ENCODE results near the gene TRIO. TPM values are rescaled to one million over a fixed set of nuclear protein-coding genes. Genes with fewer than 3 reads are reported as not detected.

Gene TRIO
- total RNA-seq, 1 experiment from 2014 or later = 88.8 TPM

DNA sequence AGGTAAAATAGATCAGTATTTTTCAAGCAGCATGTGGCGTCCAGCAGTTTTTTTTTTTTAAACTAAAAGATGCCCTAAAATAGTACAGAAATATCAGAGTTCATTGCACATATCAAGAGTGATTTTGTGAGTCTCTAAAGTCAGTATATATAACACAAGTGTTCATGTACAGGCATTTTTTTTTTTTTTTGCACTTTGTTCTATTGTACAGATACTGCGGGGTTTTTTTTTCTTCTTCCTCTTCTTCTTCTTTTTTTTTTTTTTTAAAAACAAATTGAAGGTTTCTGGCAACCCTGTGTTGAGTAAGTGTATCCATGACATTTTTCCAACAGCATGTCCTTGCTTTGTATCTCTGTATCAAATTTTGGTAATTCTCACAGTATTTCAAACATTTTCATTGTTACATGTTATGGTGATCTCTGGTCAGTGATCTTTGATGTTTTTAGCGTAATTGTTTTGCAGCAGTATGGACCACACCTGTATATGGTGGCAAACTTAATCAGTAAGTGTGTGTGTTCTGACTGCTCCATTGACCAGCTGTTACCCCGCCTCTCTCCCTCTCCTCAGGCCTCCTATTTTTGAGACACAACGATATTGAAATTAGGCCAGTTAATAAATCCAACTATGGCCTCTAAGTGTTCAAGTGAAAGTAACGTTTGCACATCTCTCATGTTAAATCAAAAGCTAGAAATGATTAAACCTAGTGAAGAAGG, 76.8 kb downstream of the TRIO start (continued):
- TF ChIP-seq ZNF396 (CRISPR knock-in tag; IDR thresholded peaks at IDR 0.05; ENCODE audit: borderline replicate concordance) = no peak
- TF ChIP-seq TP53 (CRISPR knock-in tag; IDR thresholded peaks at IDR 0.05) = no peak
- TF ChIP-seq, protein P1, sequence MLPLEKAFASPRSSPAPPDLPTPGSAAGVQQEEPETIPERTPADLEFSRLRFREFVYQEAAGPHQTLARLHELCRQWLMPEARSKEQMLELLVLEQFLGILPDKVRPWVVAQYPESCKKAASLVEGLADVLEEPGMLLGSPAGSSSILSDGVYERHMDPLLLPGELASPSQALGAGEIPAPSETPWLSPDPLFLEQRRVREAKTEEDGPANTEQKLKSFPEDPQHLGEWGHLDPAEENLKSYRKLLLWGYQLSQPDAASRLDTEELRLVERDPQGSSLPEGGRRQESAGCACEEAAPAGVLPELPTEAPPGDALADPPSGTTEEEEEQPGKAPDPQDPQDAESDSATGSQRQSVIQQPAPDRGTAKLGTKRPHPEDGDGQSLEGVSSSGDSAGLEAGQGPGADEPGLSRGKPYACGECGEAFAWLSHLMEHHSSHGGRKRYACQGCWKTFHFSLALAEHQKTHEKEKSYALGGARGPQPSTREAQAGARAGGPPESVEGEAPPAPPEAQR (CRISPR knock-in tag; IDR thresholded peaks at IDR 0.05) = no peak
- TF ChIP-seq, protein P2, sequence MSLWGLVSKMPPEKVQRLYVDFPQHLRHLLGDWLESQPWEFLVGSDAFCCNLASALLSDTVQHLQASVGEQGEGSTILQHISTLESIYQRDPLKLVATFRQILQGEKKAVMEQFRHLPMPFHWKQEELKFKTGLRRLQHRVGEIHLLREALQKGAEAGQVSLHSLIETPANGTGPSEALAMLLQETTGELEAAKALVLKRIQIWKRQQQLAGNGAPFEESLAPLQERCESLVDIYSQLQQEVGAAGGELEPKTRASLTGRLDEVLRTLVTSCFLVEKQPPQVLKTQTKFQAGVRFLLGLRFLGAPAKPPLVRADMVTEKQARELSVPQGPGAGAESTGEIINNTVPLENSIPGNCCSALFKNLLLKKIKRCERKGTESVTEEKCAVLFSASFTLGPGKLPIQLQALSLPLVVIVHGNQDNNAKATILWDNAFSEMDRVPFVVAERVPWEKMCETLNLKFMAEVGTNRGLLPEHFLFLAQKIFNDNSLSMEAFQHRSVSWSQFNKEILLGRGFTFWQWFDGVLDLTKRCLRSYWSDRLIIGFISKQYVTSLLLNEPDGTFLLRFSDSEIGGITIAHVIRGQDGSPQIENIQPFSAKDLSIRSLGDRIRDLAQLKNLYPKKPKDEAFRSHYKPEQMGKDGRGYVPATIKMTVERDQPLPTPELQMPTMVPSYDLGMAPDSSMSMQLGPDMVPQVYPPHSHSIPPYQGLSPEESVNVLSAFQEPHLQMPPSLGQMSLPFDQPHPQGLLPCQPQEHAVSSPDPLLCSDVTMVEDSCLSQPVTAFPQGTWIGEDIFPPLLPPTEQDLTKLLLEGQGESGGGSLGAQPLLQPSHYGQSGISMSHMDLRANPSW (CRISPR knock-in tag; conservative IDR thresholded peaks at IDR 0.05; ENCODE audit: low read depth) = no peak
- no peak for TF ChIP-seq NR1H2 (CRISPR knock-in tag; IDR thresholded peaks at IDR 0.05)

DNA sequence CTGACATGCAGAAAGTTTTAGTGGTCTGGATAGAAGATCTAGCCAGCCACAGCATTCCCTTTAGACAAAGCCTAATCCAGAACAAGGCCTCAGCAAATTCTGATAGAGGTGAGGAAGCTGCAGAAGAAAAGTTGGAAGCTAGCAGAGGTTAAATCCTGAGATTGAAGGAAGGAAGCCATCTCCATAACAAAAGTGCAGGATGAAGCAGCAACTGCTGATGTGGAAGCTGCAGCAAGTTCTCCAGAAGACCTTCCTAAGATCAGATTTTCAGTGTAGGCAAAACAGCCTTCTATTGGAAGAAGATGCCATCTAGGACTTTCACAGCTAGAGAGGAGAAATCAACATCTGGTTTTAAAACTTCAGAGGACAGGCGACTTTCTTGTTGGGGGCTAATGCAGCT, 77.5 kb downstream of the TRIO start:
- H3K4me3 Mint-ChIP-seq = no peak overlapping the region
- H3K27ac Mint-ChIP-seq = peak overlapping the region; percentile 20
- H3K36me3 Mint-ChIP-seq = peaks cover 5% of the 10 kb centered on the region
- ChIA-PET POLR2A (interaction anchor here (0.6 kb wide), 1 partner anchor 71 kb away, joined by 5 read pairs; no protein-coding TSS in a partner anchor), CTCF (interaction anchor here (0.5 to 1.2 kb wide), 4 partner anchors 50 to 232 kb away, joined by 3 read pairs; partner anchors contain the start of gene TRIO)
- peaks cover 5% of the 10 kb centered on the region for H3K9me3 Mint-ChIP-seq
- DNase-seq (ENCODE audit: low spot score) (no peak), ATAC-seq (no peak)
- peaks cover 84% of the 10 kb centered on the region for H3K4me1 Mint-ChIP-seq
- no peaks in the 10 kb centered on the region for H3K27me3 Mint-ChIP-seq (ENCODE audit: low read depth)
- TF ChIP-seq, protein P3, sequence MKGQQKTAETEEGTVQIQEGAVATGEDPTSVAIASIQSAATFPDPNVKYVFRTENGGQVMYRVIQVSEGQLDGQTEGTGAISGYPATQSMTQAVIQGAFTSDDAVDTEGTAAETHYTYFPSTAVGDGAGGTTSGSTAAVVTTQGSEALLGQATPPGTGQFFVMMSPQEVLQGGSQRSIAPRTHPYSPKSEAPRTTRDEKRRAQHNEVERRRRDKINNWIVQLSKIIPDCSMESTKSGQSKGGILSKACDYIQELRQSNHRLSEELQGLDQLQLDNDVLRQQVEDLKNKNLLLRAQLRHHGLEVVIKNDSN (CRISPR knock-in tag; IDR thresholded peaks at IDR 0.05) = no peak
- TF ChIP-seq, protein P4, sequence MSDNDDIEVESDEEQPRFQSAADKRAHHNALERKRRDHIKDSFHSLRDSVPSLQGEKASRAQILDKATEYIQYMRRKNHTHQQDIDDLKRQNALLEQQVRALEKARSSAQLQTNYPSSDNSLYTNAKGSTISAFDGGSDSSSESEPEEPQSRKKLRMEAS (CRISPR knock-in tag; IDR thresholded peaks at IDR 0.05) = no peak
- no peak for TF ChIP-seq ZNF138 (CRISPR knock-in tag; conservative IDR thresholded peaks at IDR 0.05)
- no peak for TF ChIP-seq ZNF232 (CRISPR knock-in tag; IDR thresholded peaks at IDR 0.05)
- TF ChIP-seq, protein P5, sequence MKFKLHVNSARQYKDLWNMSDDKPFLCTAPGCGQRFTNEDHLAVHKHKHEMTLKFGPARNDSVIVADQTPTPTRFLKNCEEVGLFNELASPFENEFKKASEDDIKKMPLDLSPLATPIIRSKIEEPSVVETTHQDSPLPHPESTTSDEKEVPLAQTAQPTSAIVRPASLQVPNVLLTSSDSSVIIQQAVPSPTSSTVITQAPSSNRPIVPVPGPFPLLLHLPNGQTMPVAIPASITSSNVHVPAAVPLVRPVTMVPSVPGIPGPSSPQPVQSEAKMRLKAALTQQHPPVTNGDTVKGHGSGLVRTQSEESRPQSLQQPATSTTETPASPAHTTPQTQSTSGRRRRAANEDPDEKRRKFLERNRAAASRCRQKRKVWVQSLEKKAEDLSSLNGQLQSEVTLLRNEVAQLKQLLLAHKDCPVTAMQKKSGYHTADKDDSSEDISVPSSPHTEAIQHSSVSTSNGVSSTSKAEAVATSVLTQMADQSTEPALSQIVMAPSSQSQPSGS (CRISPR knock-in tag; IDR thresholded peaks at IDR 0.05; ENCODE audit: borderline replicate concordance, low read depth) = no peak
- no peak for TF ChIP-seq ZNF416 (CRISPR knock-in tag; IDR thresholded peaks at IDR 0.05)
- TF ChIP-seq CBFB (CRISPR knock-in tag; IDR thresholded peaks at IDR 0.05; ENCODE audit: low read depth) = no peak
- TF ChIP-seq, protein P6, sequence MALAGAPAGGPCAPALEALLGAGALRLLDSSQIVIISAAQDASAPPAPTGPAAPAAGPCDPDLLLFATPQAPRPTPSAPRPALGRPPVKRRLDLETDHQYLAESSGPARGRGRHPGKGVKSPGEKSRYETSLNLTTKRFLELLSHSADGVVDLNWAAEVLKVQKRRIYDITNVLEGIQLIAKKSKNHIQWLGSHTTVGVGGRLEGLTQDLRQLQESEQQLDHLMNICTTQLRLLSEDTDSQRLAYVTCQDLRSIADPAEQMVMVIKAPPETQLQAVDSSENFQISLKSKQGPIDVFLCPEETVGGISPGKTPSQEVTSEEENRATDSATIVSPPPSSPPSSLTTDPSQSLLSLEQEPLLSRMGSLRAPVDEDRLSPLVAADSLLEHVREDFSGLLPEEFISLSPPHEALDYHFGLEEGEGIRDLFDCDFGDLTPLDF (CRISPR knock-in tag; IDR thresholded peaks at IDR 0.05) = no peak
- TF ChIP-seq FOXJ3 (CRISPR knock-in tag; IDR thresholded peaks at IDR 0.05; ENCODE audit: borderline replicate concordance) = no peak
- TF ChIP-seq, protein P7, sequence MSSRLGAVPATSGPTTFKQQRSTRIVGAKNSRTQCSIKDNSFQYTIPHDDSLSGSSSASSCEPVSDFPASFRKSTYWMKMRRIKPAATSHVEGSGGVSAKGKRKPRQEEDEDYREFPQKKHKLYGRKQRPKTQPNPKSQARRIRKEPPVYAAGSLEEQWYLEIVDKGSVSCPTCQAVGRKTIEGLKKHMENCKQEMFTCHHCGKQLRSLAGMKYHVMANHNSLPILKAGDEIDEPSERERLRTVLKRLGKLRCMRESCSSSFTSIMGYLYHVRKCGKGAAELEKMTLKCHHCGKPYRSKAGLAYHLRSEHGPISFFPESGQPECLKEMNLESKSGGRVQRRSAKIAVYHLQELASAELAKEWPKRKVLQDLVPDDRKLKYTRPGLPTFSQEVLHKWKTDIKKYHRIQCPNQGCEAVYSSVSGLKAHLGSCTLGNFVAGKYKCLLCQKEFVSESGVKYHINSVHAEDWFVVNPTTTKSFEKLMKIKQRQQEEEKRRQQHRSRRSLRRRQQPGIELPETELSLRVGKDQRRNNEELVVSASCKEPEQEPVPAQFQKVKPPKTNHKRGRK (CRISPR knock-in tag; IDR thresholded peaks at IDR 0.05; ENCODE audit: borderline replicate concordance) = no peak
- TF ChIP-seq ZMAT4 (CRISPR knock-in tag; IDR thresholded peaks at IDR 0.05) = no peak
- TF ChIP-seq IRF2 (CRISPR knock-in tag; IDR thresholded peaks at IDR 0.05; ENCODE audit: borderline replicate concordance, low read depth) = no peak
- TF ChIP-seq ZBTB21 (CRISPR knock-in tag; IDR thresholded peaks at IDR 0.05; ENCODE audit: borderline replicate concordance) = no peak
- TF ChIP-seq AR (CRISPR knock-in tag; IDR thresholded peaks at IDR 0.05) = no peak
